ENCODE results near the gene CREG2.

The CREG2 gene

GRCh38 chr2:101401906-101402305 lies 14.6 kb upstream of the CREG2 start:
- Histone ChIP-seq H3K4me1 (ENCODE audit: control insufficient read depth, insufficient read depth, low read length) (no peaks in the 10 kb centered on the region), H3K4me3 (ENCODE audit: low read length) (no peak overlapping the region), H3K9ac (ENCODE audit: low read length) (no peak overlapping the region), H3K27ac (ENCODE audit: low read depth, low read length) (no peak overlapping the region), H3K27me3 (ENCODE audit: control insufficient read depth, insufficient read depth, low read length) (no peaks in the 10 kb centered on the region), H3K36me3 (ENCODE audit: control insufficient read depth, insufficient read depth, low read length) (no peaks in the 10 kb centered on the region)

GRCh38 chr2:101401326-101401665 lies 14.0 kb upstream of the CREG2 start:
- Histone ChIP-seq H3K27ac (ENCODE audit: low read depth, low read length) (no peak overlapping the region), H3K4me1 (ENCODE audit: control insufficient read depth, insufficient read depth, low read length) (no peaks in the 10 kb centered on the region)

GRCh38 chr2:101400506-101401325 lies 13.4 kb upstream of the CREG2 start:
- Histone ChIP-seq H3K36me3 (ENCODE audit: control insufficient read depth, insufficient read depth, low read length) (no peaks in the 10 kb centered on the region), H3K27ac (ENCODE audit: low read depth, low read length) (no peak overlapping the region), H3K9ac (ENCODE audit: low read length) (no peak overlapping the region), H3K4me3 (ENCODE audit: low read length) (no peak overlapping the region), H3K4me1 (ENCODE audit: control insufficient read depth, insufficient read depth, low read length) (no peaks in the 10 kb centered on the region), H3K27me3 (ENCODE audit: control insufficient read depth, insufficient read depth, low read length) (no peaks in the 10 kb centered on the region)

More at GRCh38 chr2:101401326-101401665, 14.0 kb upstream of the CREG2 start:
- H3K36me3 ChIP-seq (ENCODE audit: control insufficient read depth, insufficient read depth, low read length): no peaks in the 10 kb centered on the region
- no peaks in the 10 kb centered on the region for H3K27me3 ChIP-seq (ENCODE audit: control insufficient read depth, insufficient read depth, low read length)
- no peak overlapping the region for H3K9ac ChIP-seq (ENCODE audit: low read length)
- H3K4me3 ChIP-seq (ENCODE audit: low read length): no peak overlapping the region

- H3K4me1 ChIP-seq (ENCODE audit: control insufficient read depth, insufficient read depth, low read length): no peaks in the 10 kb centered on the region
- H3K36me3 ChIP-seq (ENCODE audit: control insufficient read depth, insufficient read depth, low read length): no peaks in the 10 kb centered on the region
- H3K4me3 ChIP-seq (ENCODE audit: low read length): no peak overlapping the region
- H3K27me3 ChIP-seq (ENCODE audit: control insufficient read depth, insufficient read depth, low read length): no peaks in the 10 kb centered on the region
- H3K9ac ChIP-seq (ENCODE audit: low read length): no peak overlapping the region
- H3K27ac ChIP-seq (ENCODE audit: low read depth, low read length): no peak overlapping the region
Measured at GRCh38 chr2:101400048-101400447, 12.7 kb upstream of the CREG2 start.

GRCh38 chr2:101399021-101399799 lies 11.9 kb upstream of the CREG2 start:
- Histone ChIP-seq H3K4me1 (ENCODE audit: control insufficient read depth, insufficient read depth, low read length) (no peaks in the 10 kb centered on the region), H3K9ac (ENCODE audit: low read length) (no peak overlapping the region), H3K36me3 (ENCODE audit: control insufficient read depth, insufficient read depth, low read length) (no peaks in the 10 kb centered on the region), H3K4me3 (ENCODE audit: low read length) (no peak overlapping the region), H3K27me3 (ENCODE audit: control insufficient read depth, insufficient read depth, low read length) (no peaks in the 10 kb centered on the region), H3K27ac (ENCODE audit: low read depth, low read length) (no peak overlapping the region)

- H3K27me3 ChIP-seq (ENCODE audit: control insufficient read depth, insufficient read depth, low read length): no peaks in the 10 kb centered on the region
- H3K27ac ChIP-seq (ENCODE audit: low read depth, low read length): no peak overlapping the region
- no peak overlapping the region for H3K4me3 ChIP-seq (ENCODE audit: low read length)
- H3K9ac ChIP-seq (ENCODE audit: low read length): no peak overlapping the region
- no peaks in the 10 kb centered on the region for H3K36me3 ChIP-seq (ENCODE audit: control insufficient read depth, insufficient read depth, low read length)
- H3K4me1 ChIP-seq (ENCODE audit: control insufficient read depth, insufficient read depth, low read length): no peaks in the 10 kb centered on the region
Measured at GRCh38 chr2:101398116-101398821, 11.0 kb upstream of the CREG2 start.

- no peaks in the 10 kb centered on the region for H3K4me1 ChIP-seq (ENCODE audit: control insufficient read depth, insufficient read depth, low read length)
- H3K27ac ChIP-seq (ENCODE audit: low read depth, low read length): no peak overlapping the region
- no peaks in the 10 kb centered on the region for H3K36me3 ChIP-seq (ENCODE audit: control insufficient read depth, insufficient read depth, low read length)
- H3K9ac ChIP-seq (ENCODE audit: low read length): no peak overlapping the region
- no peaks in the 10 kb centered on the region for H3K27me3 ChIP-seq (ENCODE audit: control insufficient read depth, insufficient read depth, low read length)
- no peak overlapping the region for H3K4me3 ChIP-seq (ENCODE audit: low read length)
Measured at GRCh38 chr2:101396316-101396717, 9.0 kb upstream of the CREG2 start.

- H3K27ac ChIP-seq (ENCODE audit: low read depth, low read length): no peak overlapping the region
- no peaks in the 10 kb centered on the region for H3K36me3 ChIP-seq (ENCODE audit: control insufficient read depth, insufficient read depth, low read length)
- no peak overlapping the region for H3K9ac ChIP-seq (ENCODE audit: low read length)
Measured at GRCh38 chr2:101395545-101396315, 8.4 kb upstream of the CREG2 start.

GRCh38 chr2:101388232-101388631 lies 929 bp upstream of the CREG2 start:
- Histone ChIP-seq H3K36me3 (ENCODE audit: control insufficient read depth, insufficient read depth, low read length) (no peaks in the 10 kb centered on the region), H3K27me3 (ENCODE audit: control insufficient read depth, insufficient read depth, low read length) (peaks cover 18% of the 10 kb centered on the region), H3K4me3 (ENCODE audit: low read length) (no peak overlapping the region), H3K4me1 (ENCODE audit: control insufficient read depth, insufficient read depth, low read length) (peaks cover 2% of the 10 kb centered on the region), H3K27ac (ENCODE audit: low read depth, low read length) (no peak overlapping the region), H3K9ac (ENCODE audit: low read length) (no peak overlapping the region)

More at GRCh38 chr2:101395545-101396315, 8.4 kb upstream of the CREG2 start:
- Histone ChIP-seq H3K4me1 (ENCODE audit: control insufficient read depth, insufficient read depth, low read length) (no peaks in the 10 kb centered on the region), H3K4me3 (ENCODE audit: low read length) (no peak overlapping the region), H3K27me3 (ENCODE audit: control insufficient read depth, insufficient read depth, low read length) (no peaks in the 10 kb centered on the region)

GRCh38 chr2:101386599-101387150 lies 628 bp downstream of the CREG2 start:
- Histone ChIP-seq H3K4me1 (ENCODE audit: control insufficient read depth, insufficient read depth, low read length) (peaks cover 2% of the 10 kb centered on the region), H3K27me3 (ENCODE audit: control insufficient read depth, insufficient read depth, low read length) (peaks cover 18% of the 10 kb centered on the region), H3K4me3 (ENCODE audit: low read length) (peak overlapping the region; percentile 62), H3K36me3 (ENCODE audit: control insufficient read depth, insufficient read depth, low read length) (no peaks in the 10 kb centered on the region), H3K27ac (ENCODE audit: low read depth, low read length) (no peak overlapping the region), H3K9ac (ENCODE audit: low read length) (no peak overlapping the region)

- no peak overlapping the region for H3K4me3 ChIP-seq (ENCODE audit: low read length)
- no peaks in the 10 kb centered on the region for H3K36me3 ChIP-seq (ENCODE audit: control insufficient read depth, insufficient read depth, low read length)
- no peak overlapping the region for H3K27ac ChIP-seq (ENCODE audit: low read depth, low read length)
- peaks cover 15% of the 10 kb centered on the region for H3K27me3 ChIP-seq (ENCODE audit: control insufficient read depth, insufficient read depth, low read length)
- H3K9ac ChIP-seq (ENCODE audit: low read length): no peak overlapping the region
- H3K4me1 ChIP-seq (ENCODE audit: control insufficient read depth, insufficient read depth, low read length): peaks cover 2% of the 10 kb centered on the region
Measured at GRCh38 chr2:101383016-101383541, 4.2 kb downstream of the CREG2 start.
